Neural progenitor cell (in vitro differentiated cells): ENCODE data around the gene TBC1D14. TPM values are rescaled to one million over a fixed set of nuclear protein-coding genes. Genes with fewer than 3 reads are reported as not detected.

Experiments
- DNase-seq: peaks from one replicate; pipeline ENCODE4 v3.0.0-alpha.2; 2016; ENCODE audit warnings: low spot score
- H2AFZ ChIP-seq: fragments of 200-600 bp; sonication (generic); replicated peaks from 2 replicates; pipeline ENCODE4 v1.6.1; 2016; ENCODE audit warnings: antibody characterized with exemption
- H3F3A ChIP-seq: fragments of 200-600 bp; sonication (generic); 2 replicates; pipeline ENCODE4 v1.6.1; 2016; ENCODE audit warnings: antibody characterized with exemption, low read depth
- H3K27ac ChIP-seq: fragments of 200-600 bp; sonication (generic); 2 replicates; pipeline ENCODE4 v1.5.1; 2016; ENCODE audit warnings: mild to moderate bottlenecking
- H3K27me3 ChIP-seq: fragments of 200-600 bp; sonication (generic); 2 replicates; pipeline ENCODE4 v1.6.1; 2016; ENCODE audit warnings: mild to moderate bottlenecking, moderate library complexity
- H3K36me3 ChIP-seq: fragments of 200-600 bp; sonication (generic); 2 replicates; pipeline ENCODE4 v1.5.1; 2016
- H3K4me1 ChIP-seq: fragments of 200-600 bp; sonication (generic); 2 replicates; pipeline ENCODE4 v1.6.1; 2016; ENCODE audit warnings: mixed run types
- H3K4me2 ChIP-seq: fragments of 200-600 bp; sonication (generic); 2 replicates; pipeline ENCODE4 v1.6.1; 2016
- H3K4me3 ChIP-seq: fragments of 200-600 bp; sonication (generic); 2 replicates; pipeline ENCODE4 v1.5.1; 2016
- H3K79me2 ChIP-seq: fragments of 200-600 bp; sonication (generic); 2 replicates; pipeline ENCODE4 v1.6.1; 2016; ENCODE audit warnings: low read depth
- H3K9ac ChIP-seq: fragments of 200-600 bp; sonication (generic); 2 replicates; pipeline ENCODE4 v1.6.1; 2016
- H3K9me3 ChIP-seq: fragments of 200-600 bp; sonication (generic); 2 replicates; pipeline ENCODE4 v1.5.1; 2016; ENCODE audit warnings: low read depth
- H4K20me1 ChIP-seq: fragments of 200-600 bp; sonication (generic); 2 replicates; pipeline ENCODE4 v1.6.1; 2016; ENCODE audit warnings: low read depth
- H3K27ac Mint-ChIP-seq: 3 replicates; pipeline ENCODE4 v1.8.0; 2021; ENCODE audit warnings: mixed read lengths
- H3K27me3 Mint-ChIP-seq: 2 replicates; pipeline ENCODE4 v1.8.0; 2022; ENCODE audit warnings: low read depth, mild to moderate bottlenecking, inconsistent platforms, moderate library complexity, mixed read lengths; ENCODE audit not compliant: insufficient read depth
- H3K36me3 Mint-ChIP-seq: 3 replicates; pipeline ENCODE4 v1.8.0; 2021; ENCODE audit warnings: mixed read lengths
- H3K4me1 Mint-ChIP-seq: 3 replicates; pipeline ENCODE4 v1.8.0; 2021; ENCODE audit warnings: mixed read lengths
- H3K4me3 Mint-ChIP-seq: 3 replicates; pipeline ENCODE4 v1.8.0; 2021; ENCODE audit warnings: mild to moderate bottlenecking, moderate library complexity, mixed read lengths
- H3K9me3 Mint-ChIP-seq: 3 replicates; pipeline ENCODE4 v1.8.0; 2020; ENCODE audit warnings: mixed read lengths
- CTCF ChIP-seq: fragments of 200-600 bp; sonication (generic); IDR thresholded peaks from 2 replicates; pipeline ENCODE4 v1.5.1; 2017; ENCODE audit warnings: antibody characterized with exemption, mild to moderate bottlenecking
- EZH2 ChIP-seq: fragments of 200-600 bp; sonication (generic); IDR thresholded peaks from 2 replicates; pipeline ENCODE4 v1.6.1; 2017; ENCODE audit warnings: antibody characterized with exemption, mild to moderate bottlenecking, moderate library complexity
- EZH2phosphoT487 ChIP-seq: fragments of 200-600 bp; sonication (generic); IDR thresholded peaks from 2 replicates; pipeline ENCODE4 v1.6.1; 2017; ENCODE audit warnings: antibody characterized with exemption
- total RNA-seq: library from RNA; depleted of rRNA; stranded (reverse); fragments of >200 nt; gene quantifications from 2 replicates; pipeline ENCODE4 v1.2.3, GENCODE V29; 2015; ENCODE audit warnings: low replicate concordance

The TBC1D14 gene
- total RNA-seq, 1 donor from 2014 or later = 47.9 TPM

DNA sequence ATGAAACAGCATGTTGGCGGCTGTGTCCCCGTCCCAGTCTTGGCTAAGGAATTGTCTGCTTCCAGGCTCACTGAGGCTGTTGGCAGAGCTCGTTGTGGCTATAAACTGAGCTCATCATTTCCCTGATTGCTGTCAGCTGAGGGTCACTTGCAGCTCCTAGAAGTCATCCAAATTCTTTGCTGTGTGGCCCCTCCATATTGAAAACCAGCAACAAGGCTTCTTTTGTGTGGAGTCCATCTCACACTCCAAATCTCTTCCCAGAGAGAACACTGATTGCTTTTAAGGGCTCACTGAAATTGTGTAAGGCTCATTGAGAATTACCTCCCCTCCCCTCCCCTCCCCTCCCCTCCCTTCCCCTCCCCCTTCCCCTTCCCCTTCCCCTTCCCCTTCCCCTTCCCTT lies 23.3 kb downstream of the TBC1D14 start:
- Mint-ChIP-seq H3K4me3 (no peak overlapping the region), H3K9me3 (peaks cover 12% of the 10 kb centered on the region)

DNA sequence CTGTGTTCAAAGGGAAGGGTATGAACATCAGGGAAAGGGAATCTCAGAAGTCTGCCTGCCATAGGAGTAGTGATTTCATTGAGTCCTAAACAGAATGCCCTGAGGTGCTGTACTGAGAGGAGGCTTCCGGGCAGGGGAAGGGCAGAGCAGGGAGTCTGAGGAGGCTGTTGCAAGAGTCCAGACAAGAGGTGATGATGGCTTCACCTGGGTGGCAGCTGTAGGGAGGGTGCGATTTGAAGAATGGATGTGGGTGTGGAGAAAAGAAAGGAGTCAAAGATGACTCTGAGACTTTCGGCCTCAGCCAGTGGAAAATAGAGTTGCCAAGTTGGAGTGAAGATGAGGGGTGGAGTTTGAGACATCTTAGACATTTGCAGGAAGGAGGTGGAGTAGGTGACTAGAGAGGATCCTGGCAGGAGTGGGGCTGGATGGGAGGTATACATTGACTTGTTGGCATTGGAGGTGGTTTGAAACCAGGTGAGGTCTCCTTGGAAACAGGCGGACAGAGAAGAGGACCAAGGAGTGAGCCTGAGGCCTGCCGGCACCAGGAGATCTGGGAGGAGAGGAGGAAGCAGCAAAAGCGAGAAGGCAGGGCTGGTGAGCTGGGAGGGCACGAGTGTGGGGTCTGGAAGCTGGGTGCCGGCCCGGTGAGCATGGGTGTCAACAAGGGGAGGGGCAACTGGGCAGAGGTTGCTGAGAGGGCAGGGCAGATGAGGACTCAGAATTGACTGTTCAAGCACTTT lies 24.2 kb downstream of the TBC1D14 start:
- H4K20me1 ChIP-seq = peaks cover 55% of the 10 kb centered on the region
- Mint-ChIP-seq H3K4me1 (peaks cover 35% of the 10 kb centered on the region), H3K36me3 (peaks cover 22% of the 10 kb centered on the region), H3K27me3 (peaks cover 5% of the 10 kb centered on the region), H3K4me3 (no peak overlapping the region), H3K27ac (no peak overlapping the region), H3K9me3 (peaks cover 12% of the 10 kb centered on the region)
- no peak overlapping the region for H3K4me2 ChIP-seq
- no peak overlapping the region for H3K9ac ChIP-seq
- H3K4me1 ChIP-seq = peaks cover 25% of the 10 kb centered on the region
- H3K9me3 ChIP-seq = no peaks in the 10 kb centered on the region
- no peaks in the 10 kb centered on the region for H3K36me3 ChIP-seq
- H3K27ac ChIP-seq = no peak overlapping the region
- no peak for DNase-seq
- H3K79me2 ChIP-seq = peaks cover 78% of the 10 kb centered on the region
- H2AFZ ChIP-seq = no peak overlapping the region
- TF ChIP-seq EZH2phosphoT487 = no peak
- H3F3A ChIP-seq = peaks cover 11% of the 10 kb centered on the region
- no peak overlapping the region for H3K4me3 ChIP-seq
- no peaks in the 10 kb centered on the region for H3K27me3 ChIP-seq

More for the DNA sequence above, 23.3 kb downstream of the TBC1D14 start:
- no peak overlapping the region for H3K27ac Mint-ChIP-seq
- DNase-seq = no peak
- peaks cover 18% of the 10 kb centered on the region for H3K4me1 ChIP-seq
- H3K36me3 ChIP-seq = no peaks in the 10 kb centered on the region
- H3K4me3 ChIP-seq = no peak overlapping the region
- H2AFZ ChIP-seq = no peak overlapping the region
- no peaks in the 10 kb centered on the region for H3K27me3 ChIP-seq
- H3K4me2 ChIP-seq = no peak overlapping the region
- peaks cover 5% of the 10 kb centered on the region for H3K27me3 Mint-ChIP-seq
- H3K9me3 ChIP-seq = no peaks in the 10 kb centered on the region
- H3K4me1 Mint-ChIP-seq = peaks cover 36% of the 10 kb centered on the region
- H3K9ac ChIP-seq = no peak overlapping the region
- H3K36me3 Mint-ChIP-seq = peaks cover 22% of the 10 kb centered on the region
- H4K20me1 ChIP-seq = peaks cover 55% of the 10 kb centered on the region
- no peak for TF ChIP-seq EZH2
- TF ChIP-seq CTCF = no peak
- no peak for TF ChIP-seq EZH2phosphoT487
- peaks cover 11% of the 10 kb centered on the region for H3F3A ChIP-seq
- peaks cover 83% of the 10 kb centered on the region for H3K79me2 ChIP-seq
- no peak overlapping the region for H3K27ac ChIP-seq

DNA sequence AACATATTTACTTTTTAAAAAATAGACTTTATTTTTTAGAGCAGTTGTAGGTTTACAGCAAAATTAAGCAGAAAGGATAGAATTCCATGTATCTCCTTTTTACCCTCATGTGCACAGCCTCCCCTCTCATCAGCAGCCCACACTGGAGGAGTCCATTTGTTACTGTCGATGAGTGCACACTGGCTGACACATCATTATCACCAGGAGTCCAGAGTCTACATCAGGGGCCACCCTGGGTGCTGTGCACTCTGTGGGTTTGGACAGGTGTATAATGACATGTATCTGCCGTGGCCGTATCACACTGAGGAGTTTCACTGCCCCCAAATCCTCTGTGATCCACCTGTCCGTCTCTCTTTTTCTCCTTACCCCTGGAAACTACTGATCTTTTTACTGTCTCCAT lies 26.3 kb downstream of the TBC1D14 start:
- no peak for DNase-seq
- H3K4me3 ChIP-seq = no peak overlapping the region
- Mint-ChIP-seq H3K27me3 (peaks cover 2% of the 10 kb centered on the region), H3K36me3 (peaks cover 24% of the 10 kb centered on the region), H3K4me3 (no peak overlapping the region), H3K27ac (no peak overlapping the region), H3K9me3 (peaks cover 12% of the 10 kb centered on the region), H3K4me1 (peaks cover 37% of the 10 kb centered on the region)
- H3K4me2 ChIP-seq = no peak overlapping the region
- TF ChIP-seq EZH2 (no peak), EZH2phosphoT487 (no peak), CTCF (no peak)
- peaks cover 55% of the 10 kb centered on the region for H4K20me1 ChIP-seq
- H3F3A ChIP-seq = no peaks in the 10 kb centered on the region
- no peak overlapping the region for H3K27ac ChIP-seq
- H3K27me3 ChIP-seq = no peaks in the 10 kb centered on the region
- no peak overlapping the region for H2AFZ ChIP-seq
- H3K9me3 ChIP-seq = no peaks in the 10 kb centered on the region
- H3K79me2 ChIP-seq = peaks cover 72% of the 10 kb centered on the region
- no peak overlapping the region for H3K9ac ChIP-seq
- no peaks in the 10 kb centered on the region for H3K36me3 ChIP-seq
- H3K4me1 ChIP-seq = peaks cover 26% of the 10 kb centered on the region

DNA sequence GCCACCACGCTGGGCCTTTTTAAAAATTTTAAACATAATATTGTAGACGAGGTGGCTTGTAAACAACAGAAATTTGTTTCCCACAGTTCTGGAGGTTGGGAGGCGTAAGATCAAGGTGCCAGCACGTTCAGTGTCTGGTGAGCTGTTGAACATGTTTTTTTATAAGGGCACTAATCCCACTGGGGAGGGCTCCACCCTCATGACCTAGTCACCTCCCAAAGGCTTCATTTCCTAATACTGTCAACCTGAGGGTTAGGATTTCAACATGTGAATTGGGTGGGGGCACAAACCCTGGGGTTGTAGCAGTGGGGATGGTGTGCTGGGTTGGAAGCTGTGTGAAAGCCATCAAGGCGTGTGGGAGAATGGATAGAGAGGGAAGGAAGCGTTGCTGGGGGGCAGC lies 27.6 kb downstream of the TBC1D14 start:
- H4K20me1 ChIP-seq = peaks cover 53% of the 10 kb centered on the region
- H2AFZ ChIP-seq = no peak overlapping the region
- no peak overlapping the region for H3K27ac ChIP-seq
- H3K36me3 ChIP-seq = no peaks in the 10 kb centered on the region
- H3K9ac ChIP-seq = no peak overlapping the region
- peak overlapping the region; percentile 70 for H3K27ac Mint-ChIP-seq
- H3K4me2 ChIP-seq = no peak overlapping the region
- H3K9me3 Mint-ChIP-seq = peaks cover 9% of the 10 kb centered on the region
- peaks cover 19% of the 10 kb centered on the region for H3K36me3 Mint-ChIP-seq
- DNase-seq = no peak
- H3K4me1 Mint-ChIP-seq = peaks cover 42% of the 10 kb centered on the region
- H3K79me2 ChIP-seq = peaks cover 60% of the 10 kb centered on the region
- no peak overlapping the region for H3K4me3 Mint-ChIP-seq
- no peak overlapping the region for H3K4me3 ChIP-seq
- no peaks in the 10 kb centered on the region for H3K9me3 ChIP-seq
- TF ChIP-seq EZH2phosphoT487 (no peak), CTCF (no peak), EZH2 (no peak)
- no peaks in the 10 kb centered on the region for H3F3A ChIP-seq
- H3K27me3 Mint-ChIP-seq = no peaks in the 10 kb centered on the region
- no peaks in the 10 kb centered on the region for H3K27me3 ChIP-seq
- H3K4me1 ChIP-seq = peaks cover 29% of the 10 kb centered on the region
